HG03565 (cell line): ENCODE measurements around the gene NINL.
A peak's percentile ranks its signal among the peaks of the same experiment; 100 is the strongest.

Experiments used
- ATAC-seq: cut with Tn5 transposase; IDR thresholded peaks from one replicate; pipeline ENCODE4 v1.9.1; 2021; ENCODE audit warnings: mild to moderate bottlenecking, moderate library complexity; ENCODE audit not compliant: unreplicated experiment

The NINL gene

GRCh38 chr20:25467441-25467840 is 117.9 kb downstream of the NINL start:
- ATAC-seq, result no peak

GRCh38 chr20:25466846-25467245 is 118.5 kb downstream of the NINL start:
- no peak for ATAC-seq

GRCh38 chr20:25465243-25466135 is 119.8 kb downstream of the NINL start:
- no peak for ATAC-seq

- no peak for ATAC-seq
Measured at GRCh38 chr20:25464501-25465242, 120.7 kb downstream of the NINL start.

GRCh38 chr20:25461786-25462545 is 123.4 kb downstream of the NINL start:
- no peak for ATAC-seq

- no peak for ATAC-seq
Measured at GRCh38 chr20:25461281-25461650, 124.1 kb downstream of the NINL start.

- ATAC-seq, result no peak
Measured at GRCh38 chr20:25460566-25461280, 124.6 kb downstream of the NINL start.

- no peak for ATAC-seq
Measured at GRCh38 chr20:25459916-25460535, 125.3 kb downstream of the NINL start.

GRCh38 chr20:25459111-25459830 is 126.1 kb downstream of the NINL start:
- no peak for ATAC-seq

GRCh38 chr20:25457886-25458680 is 127.2 kb downstream of the NINL start:
- ATAC-seq, result no peak

- ATAC-seq, result no peak
Measured at GRCh38 chr20:25454153-25454900, 131.0 kb downstream of the NINL start.

- ATAC-seq, result no peak
Measured at GRCh38 chr20:25453035-25453810, 132.1 kb downstream of the NINL start.

- ATAC-seq, result no peak
Measured at GRCh38 chr20:25452333-25452732, 133.0 kb downstream of the NINL start.

- no peak for ATAC-seq
Measured at GRCh38 chr20:25447671-25448070, 137.7 kb downstream of the NINL start.

GRCh38 chr20:25444556-25444955 is 140.8 kb downstream of the NINL start:
- ATAC-seq, result no peak

GRCh38 chr20:25439328-25439727 is 146.0 kb downstream of the NINL start:
- peak; percentile 65 for ATAC-seq

- no peak for ATAC-seq
Measured at GRCh38 chr20:25437153-25437581, 148.2 kb downstream of the NINL start.
